GM21515 (cell line): ENCODE results near the gene SMC1B.

Source experiments
- ATAC-seq: cut with Tn5 transposase; IDR thresholded peaks from one replicate; pipeline ENCODE4 v1.9.1; 2021; ENCODE audit not compliant: unreplicated experiment

Gene SMC1B

GRCh38 chr22:45322873-45323525 is 90.4 kb downstream of the SMC1B start:
- ATAC-seq, result no peak

DNA sequence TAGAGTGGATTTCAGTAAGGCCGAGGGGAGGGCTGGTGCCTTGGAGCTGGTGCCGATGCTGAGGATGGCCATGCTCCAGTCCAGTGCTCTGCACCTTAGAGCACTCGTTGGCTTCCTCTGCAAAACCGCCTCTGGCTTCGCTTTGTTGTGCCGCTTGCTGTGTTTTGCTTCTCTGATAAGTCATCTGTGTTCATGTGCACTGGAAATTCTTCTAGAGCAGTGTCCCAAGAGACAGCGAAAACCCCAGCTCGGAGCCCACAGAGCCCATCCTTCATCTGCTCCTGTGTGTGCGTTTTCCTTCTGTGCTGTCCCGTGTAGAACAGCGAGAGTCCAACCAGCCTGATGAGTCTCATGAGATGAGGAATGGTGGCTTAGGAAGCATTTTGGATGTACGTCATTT is 91.6 kb downstream of the SMC1B start:
- no peak for ATAC-seq

DNA sequence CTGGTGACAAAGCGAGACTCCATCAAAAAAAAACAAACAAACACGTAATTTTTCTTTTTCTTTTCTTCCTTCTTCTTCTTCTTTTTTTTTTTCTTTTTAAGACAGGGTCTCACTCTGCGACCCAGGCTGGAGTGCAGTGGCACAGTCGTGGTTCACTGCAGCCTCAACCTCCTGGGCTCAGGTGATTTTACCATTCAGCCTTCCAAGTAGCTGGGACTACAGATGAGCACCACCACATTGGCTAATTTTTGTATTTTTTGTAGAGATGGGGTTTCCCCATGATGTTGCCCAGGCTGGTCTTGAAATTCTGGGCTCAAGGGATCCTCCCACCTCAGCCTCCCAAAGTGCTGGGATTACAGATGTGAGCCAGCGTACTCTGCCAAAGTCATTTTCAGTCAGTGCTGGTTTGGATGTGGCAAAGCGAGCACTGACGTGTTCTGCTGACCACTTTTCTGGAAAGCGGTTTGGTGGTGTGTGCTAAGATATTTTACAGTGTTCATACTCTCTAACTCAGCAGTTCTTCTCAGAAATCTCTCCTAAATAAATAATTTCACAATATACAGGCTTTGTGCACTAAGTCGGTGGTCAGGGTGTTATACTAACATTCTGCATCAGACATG is 92.9 kb downstream of the SMC1B start:
- ATAC-seq, result no peak

DNA sequence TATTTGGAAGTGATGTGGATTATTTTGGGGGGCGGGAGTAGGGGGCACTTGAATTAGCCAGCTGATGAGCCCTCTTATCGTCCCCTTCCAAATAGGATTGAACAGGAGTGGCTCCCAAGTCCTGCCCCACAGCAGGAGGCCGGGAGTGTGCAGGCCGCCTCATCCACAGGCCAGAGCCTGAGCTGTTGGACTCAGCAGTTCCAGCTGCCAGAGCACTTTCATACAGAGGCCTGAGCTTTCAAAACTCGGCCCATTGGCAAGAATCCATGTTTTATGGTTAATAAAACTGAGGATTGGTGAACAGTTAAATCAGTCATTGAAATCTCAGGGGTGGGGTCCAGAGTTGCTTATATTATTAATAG is 94.1 kb downstream of the SMC1B start:
- ATAC-seq, result no peak

DNA sequence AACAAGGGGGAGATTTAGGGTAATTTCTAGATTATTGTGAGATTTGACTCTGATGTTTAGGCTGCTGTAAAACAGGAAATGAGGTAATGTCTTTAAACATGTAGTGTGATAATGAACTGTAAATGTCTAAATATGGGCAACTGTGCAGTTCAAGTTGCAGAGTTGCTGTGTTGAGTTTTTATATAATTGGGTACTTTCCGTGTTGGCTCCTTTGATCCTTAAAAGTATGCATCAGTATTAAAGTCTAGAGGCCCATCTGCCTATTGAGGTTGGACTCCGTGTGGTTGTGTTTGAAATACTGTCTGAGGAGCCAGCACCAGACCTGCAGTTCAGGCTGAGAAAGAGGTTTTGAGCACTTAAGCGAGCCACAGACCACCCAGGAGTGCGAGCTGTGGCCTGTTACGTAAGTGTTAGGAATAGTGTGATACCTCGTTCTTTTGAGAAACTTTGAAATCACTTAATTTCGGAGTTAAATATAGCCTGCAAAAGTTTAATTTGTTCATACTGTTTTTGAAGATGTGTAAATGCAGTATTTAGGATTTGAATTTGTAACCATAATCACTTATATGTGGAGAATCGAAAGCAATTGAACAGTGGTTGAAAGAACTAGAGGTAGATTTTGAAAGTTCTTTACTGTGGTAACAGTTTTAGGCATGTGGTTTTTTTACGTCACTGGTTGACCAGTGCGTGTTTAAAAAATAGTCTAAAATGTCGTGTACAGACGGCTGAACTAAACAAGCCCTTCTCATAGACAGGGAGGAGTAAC is 94.7 kb downstream of the SMC1B start:
- ATAC-seq, result no peak

DNA sequence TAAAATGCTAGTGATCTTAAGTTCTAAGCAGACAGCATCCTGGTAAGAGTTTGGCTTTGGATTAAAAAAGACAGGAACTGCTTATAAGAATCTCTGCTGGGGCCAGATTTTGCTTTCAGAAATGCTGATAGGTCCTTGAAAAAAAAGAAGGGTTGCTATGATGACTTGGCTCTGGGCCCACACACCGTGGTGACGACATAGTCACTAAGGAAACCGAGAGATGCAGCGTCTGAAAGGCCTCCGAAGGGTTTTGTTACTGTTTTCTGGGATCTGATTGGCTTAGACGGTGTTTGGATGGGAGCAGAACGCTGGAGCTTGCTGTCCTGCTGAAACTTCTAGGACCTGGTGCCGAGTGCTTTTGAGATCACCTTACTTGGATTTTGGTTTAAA is 95.2 kb downstream of the SMC1B start:
- ATAC-seq, result no peak

DNA sequence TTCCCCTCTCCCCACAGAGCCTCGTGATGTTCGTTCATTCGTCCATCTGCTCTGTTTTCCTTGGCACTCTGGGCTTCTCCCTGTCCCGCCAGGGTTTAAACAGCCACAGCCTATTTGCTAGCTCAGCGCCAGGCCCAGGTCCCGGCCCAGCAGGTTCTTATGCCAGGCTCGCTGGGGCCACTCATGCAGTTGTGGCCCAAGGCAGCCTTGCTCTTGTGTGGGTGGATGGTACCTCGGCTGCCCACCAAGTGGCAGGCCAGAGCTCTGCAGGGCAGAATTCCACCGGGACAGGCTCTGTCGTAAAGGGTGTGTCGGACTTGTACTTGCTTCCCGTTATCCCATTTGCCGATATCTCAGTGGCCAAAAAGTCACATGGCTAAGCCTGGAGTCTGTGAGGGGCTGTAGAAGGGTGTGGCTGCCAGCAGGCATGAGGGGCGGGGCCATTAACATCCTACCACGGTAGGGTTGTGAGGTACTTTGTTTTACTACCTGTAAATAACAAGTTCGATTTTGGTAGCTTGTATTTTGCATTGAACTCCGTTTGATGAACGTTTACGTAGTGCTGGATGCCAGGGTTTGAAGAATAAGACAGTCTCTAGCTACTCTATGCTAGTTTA is 95.7 kb downstream of the SMC1B start:
- no peak for ATAC-seq

GRCh38 chr22:45316796-45317526 is 96.4 kb downstream of the SMC1B start:
- ATAC-seq, result no peak

DNA sequence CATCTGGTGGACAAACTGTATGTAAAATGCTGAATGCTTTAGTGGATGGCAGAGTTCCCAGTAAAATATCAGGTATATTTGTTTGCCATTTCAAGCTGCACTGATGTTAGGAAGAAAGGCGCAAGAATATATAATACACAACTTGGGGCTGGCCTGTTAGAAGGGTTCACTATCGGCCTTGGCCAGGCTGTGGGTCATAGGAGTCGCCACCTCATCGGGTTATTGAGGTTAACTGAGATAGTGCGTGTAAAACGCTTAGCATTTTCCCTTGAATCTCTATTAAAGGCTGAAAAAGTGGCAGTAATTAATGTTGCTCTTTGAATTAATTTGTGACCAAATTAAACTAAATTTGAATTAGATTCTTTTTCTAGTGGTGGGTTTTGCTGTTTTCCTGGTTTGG is 98.6 kb downstream of the SMC1B start:
- ATAC-seq, result no peak

DNA sequence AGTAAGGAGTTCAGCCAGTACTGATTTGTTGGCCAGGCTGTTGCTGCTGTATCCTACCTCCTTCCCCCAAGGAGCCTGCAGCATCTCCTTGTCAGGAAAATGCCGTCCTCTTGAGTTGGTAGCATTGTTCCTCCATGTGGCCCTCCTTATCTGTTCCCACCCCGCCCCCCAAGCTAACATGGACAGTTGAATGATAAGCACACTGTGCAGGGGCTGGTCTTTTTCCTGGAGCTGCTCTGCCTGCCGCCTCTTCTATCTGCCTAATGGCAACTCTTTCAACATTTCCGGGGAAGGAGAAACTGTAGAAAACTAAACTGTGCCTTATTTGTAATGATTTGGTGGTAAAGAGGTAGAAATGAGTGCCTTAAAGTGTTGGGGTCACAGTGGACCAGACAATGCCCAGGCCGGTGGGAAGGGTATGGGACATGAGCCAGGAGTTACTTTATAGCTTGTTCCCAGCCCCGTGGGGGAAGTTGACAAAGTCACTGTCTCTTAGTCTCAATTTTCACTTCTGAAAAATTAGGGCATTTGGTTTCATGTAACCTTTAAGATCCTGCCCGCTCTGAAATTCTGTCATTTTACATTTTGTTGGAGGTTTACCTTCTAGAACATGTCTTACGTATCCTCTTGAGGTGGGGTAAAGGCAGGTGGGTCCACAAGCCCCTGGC is 99.2 kb downstream of the SMC1B start:
- ATAC-seq, result no peak

GRCh38 chr22:45312856-45313255 is 100.5 kb downstream of the SMC1B start:
- ATAC-seq, result no peak

GRCh38 chr22:45312415-45312814 is 101.0 kb downstream of the SMC1B start:
- no peak for ATAC-seq

DNA sequence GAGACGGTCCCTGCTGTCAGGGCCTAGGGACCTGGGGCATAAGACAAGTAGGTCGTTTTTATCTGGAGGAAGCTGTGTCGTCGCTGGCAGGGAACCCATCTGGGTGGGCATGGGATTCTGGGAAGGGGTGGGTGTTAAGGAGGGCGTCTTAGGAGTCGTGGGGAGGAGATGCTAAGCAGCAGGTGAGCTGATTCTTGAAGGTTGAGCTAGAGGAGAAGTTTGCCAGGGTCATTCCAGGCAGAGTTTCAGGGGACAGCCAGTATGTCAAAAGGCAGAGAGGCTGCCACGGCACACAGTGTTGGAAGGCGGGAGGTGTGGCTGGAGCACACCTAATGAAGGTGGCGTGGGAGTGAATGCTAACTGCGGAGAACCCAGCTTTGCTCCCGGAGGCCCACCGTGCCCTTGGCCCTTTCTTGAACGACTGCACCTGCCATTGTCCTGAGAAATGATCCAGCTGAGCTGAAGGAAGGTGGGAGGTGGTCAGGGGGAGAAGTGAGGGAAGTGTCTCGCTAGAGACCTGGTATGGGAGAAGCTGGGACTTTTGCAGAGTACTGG is 102.3 kb downstream of the SMC1B start:
- no peak for ATAC-seq

DNA sequence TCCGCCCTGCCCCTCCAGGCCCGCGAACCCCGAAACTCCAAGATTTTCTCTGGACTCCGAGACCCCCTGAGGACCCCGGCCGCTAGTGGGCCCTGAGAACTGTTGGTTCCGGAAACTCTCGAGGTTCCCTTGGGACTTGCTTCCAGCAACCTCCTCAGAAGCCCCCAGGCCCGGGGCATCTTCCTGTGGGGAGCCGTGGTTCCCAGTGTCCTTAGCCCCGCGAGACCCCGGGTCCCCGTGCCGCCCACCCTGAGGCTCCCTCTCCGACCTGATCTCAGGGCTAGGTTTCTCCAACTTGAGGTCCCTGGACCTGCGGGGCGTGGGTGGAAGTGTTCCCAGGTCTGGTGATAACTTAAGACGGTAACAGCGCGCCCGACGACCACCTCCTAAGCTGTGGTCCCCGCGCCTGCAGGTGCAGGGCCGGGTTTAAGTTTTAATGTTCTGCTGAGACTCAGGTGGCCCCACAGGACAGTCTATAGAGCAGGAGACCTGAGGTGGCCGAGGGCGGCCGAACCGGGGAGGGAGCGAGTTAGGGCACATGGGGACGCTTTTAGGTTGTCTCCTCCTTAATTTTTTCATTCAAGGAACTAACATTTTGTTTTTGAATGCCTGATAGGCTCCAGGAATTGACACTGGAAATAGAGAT is 102.9 kb downstream of the SMC1B start:
- ATAC-seq, result no peak

GRCh38 chr22:45309422-45310227 is 103.8 kb downstream of the SMC1B start, which contains the start of gene FAM118A:
Gene FAM118A (plus strand): TSS chr22:45309934. CDS start chr22:45322380, 12,446 bp downstream.
- ATAC-seq, result peak; percentile 75

DNA sequence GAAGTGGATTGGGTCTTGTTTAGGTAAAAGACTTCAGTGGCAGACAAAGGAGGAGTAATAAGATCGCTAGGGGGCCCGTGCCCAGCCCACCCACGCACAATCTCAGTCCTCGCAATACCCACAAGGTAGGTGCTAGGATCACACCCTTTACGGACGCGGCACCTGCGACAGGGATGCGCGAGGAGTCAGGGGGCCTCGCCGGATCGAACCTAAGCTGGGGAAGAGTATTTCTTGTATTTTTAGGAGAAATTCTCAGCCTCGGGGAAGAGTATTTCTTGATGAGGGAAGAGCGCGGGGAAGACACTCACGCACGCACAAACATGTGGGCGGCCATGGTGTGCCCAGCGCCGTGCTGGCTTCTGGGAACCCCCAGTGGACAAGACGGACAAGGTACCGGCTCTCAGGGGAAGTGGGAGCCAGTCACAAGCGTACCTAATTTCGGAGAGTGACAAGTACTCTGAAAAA is 104.4 kb downstream of the SMC1B start:
- no peak for ATAC-seq

DNA sequence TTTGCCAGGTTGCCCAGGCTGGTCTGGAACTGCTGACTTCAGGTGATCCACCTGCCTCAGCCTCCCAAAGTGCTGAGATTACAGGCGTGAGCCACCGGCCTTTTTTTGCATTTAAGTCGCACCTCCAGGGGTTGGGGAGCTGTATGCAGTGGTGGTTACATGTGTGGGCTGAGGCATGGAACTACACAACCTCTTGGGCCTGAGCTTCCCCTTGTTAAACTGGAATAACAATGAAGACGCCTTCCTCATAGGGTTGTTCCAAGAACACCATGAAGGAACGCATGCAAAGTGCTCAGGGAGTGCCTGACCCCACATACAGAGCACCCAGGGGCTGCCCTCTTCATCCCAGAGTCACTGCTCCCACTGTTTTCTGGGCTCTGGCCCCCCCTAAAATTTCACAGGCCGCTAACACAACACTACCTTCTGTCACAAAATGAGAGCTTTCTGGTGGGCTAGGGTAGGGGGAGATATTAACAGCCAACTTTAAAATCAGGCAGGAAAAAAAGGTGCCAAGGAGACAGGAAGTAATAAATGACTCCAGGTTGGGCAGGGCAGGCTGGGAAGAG is 104.9 kb downstream of the SMC1B start:
- no peak for ATAC-seq

DNA sequence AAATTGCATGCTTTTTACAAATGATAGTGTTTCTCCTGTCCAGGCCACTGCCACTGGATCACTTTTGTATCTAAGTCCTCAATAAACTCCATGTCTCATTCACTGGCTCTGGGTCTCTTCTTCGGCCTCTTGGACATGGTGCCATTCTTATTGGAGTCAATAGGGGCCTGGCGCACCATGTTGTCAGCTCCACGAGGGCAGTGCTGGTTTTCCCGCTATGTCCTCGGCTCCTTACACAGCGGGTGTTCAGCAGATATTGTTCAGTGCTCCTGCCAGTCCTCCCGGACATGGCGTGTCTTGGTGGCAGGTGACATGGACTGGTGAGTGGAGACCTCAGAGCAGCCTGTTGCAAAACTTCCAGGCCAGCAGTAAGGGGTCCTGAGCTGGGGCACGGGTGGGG is 107.3 kb downstream of the SMC1B start:
- no peak for ATAC-seq
